H1 (cell line): Measurements from ENCODE around the gene CAPN1. TPM values are rescaled to one million over a fixed set of nuclear protein-coding genes. Genes with fewer than 3 reads are reported as not detected.

Experiments
- CTCF ChIA-PET: fragments of 300-600 bp; sonication (Branson Sonifier 250); formaldehyde crosslinking; loops from one replicate; lab custom pipeline; 2021; ENCODE audit not compliant: partially characterized antibody; lab: Charles Lee
- POLR2A ChIA-PET: fragments of 300-600 bp; sonication (Branson Sonifier 250); formaldehyde crosslinking; loops from one replicate; lab custom pipeline; 2021; ENCODE audit warnings: inconsistent platforms; ENCODE audit not compliant: partially characterized antibody; lab: Charles Lee
- DNase-seq, 2 experiments: peaks; one replicate each; pipeline versions ENCODE4 v3.0.0 to v3.0.0-alpha.2; 2010 to 2022; ENCODE audit warnings: low spot score in 2 of 2, low read depth in 1 of 2, mixed read lengths in 1 of 2
- FAIRE-seq: peaks from 2 replicates; lab custom pipeline; 2011; peaks lifted over from hg19 to GRCh38; lab: Jason Lieb, UNC
- H2AFZ ChIP-seq: 2 replicates; pipeline ENCODE4 v1.8.1; 2012; ENCODE audit warnings: low read length, inconsistent platforms
- H2AK5ac ChIP-seq: 2 replicates; pipeline ENCODE4 v1.6.1; 2013; ENCODE audit warnings: low read depth, low read length
- H2BK120ac ChIP-seq: replicated peaks from 2 replicates; pipeline ENCODE3; 2013; ENCODE audit warnings: low read depth, low read length, inconsistent platforms
- H2BK12ac ChIP-seq: 2 replicates; pipeline ENCODE4 v1.6.1; 2013; ENCODE audit warnings: low read depth, low read length
- H2BK15ac ChIP-seq: 2 replicates; pipeline ENCODE4 v1.6.1; 2013; ENCODE audit warnings: low read length
- H2BK20ac ChIP-seq: 2 replicates; pipeline ENCODE4 v1.6.1; 2013; ENCODE audit warnings: low read length
- H2BK5ac ChIP-seq: 2 replicates; pipeline ENCODE4 v1.6.1; 2013; ENCODE audit warnings: low read depth, low read length
- H3K14ac ChIP-seq: 2 replicates; pipeline ENCODE4 v1.6.1; 2013; ENCODE audit warnings: inconsistent platforms; ENCODE audit not compliant: insufficient read length
- H3K18ac ChIP-seq: 2 replicates; pipeline ENCODE4 v1.6.1; 2013; ENCODE audit warnings: low read length; ENCODE audit errors: extremely low read depth
- H3K23ac ChIP-seq: 2 replicates; pipeline ENCODE4 v1.6.1; 2013; ENCODE audit warnings: inconsistent platforms; ENCODE audit not compliant: insufficient read length
- H3K23me2 ChIP-seq: 2 replicates; pipeline ENCODE4 v1.6.1; 2013; ENCODE audit warnings: low read depth, low read length
- H3K27ac ChIP-seq: 2 replicates; pipeline ENCODE4 v1.6.1; 2011; ENCODE audit warnings: low read depth, low read length, inconsistent platforms
- H3K27me3 ChIP-seq, 4 experiments: replicated peaks in 1 of 4; 1 replicate in 1 of 4; 2 replicates in 3 of 4; pipeline versions ENCODE4 v1.6.1 to v1.8.1; 2011 to 2013; ENCODE audit warnings: low read length in 3 of 4, mild to moderate bottlenecking in 3 of 4, inconsistent platforms in 2 of 4, mixed read lengths in 2 of 4, moderate library complexity in 1 of 4; ENCODE audit not compliant: control insufficient read depth in 3 of 4, insufficient read depth in 3 of 4; ENCODE audit errors: extremely low read depth in 1 of 4
- H3K36me3 ChIP-seq, 4 experiments: 2 replicates each; pipeline versions ENCODE4 v1.6.1 to v1.8.1; 2011 to 2013; ENCODE audit warnings: mild to moderate bottlenecking in 4 of 4, low read length in 3 of 4, moderate library complexity in 2 of 4, control low read depth in 1 of 4, inconsistent platforms in 1 of 4; ENCODE audit not compliant: insufficient read depth in 4 of 4, control insufficient read depth in 2 of 4
- H3K4ac ChIP-seq: replicated peaks from 2 replicates; pipeline ENCODE3; 2013; ENCODE audit warnings: low read length, low read depth, mixed read lengths, inconsistent platforms; ENCODE audit not compliant: insufficient read length
- H3K4me1 ChIP-seq, 4 experiments: replicated peaks in 1 of 4; 1 replicate in 1 of 4; 2 replicates in 3 of 4; pipeline versions ENCODE4 v1.6.1 to v1.8.1; 2011 to 2013; ENCODE audit warnings: low read length in 3 of 4, inconsistent platforms in 2 of 4, mixed read lengths in 1 of 4; ENCODE audit not compliant: insufficient read depth in 4 of 4, control insufficient read depth in 3 of 4
- H3K4me2 ChIP-seq, 2 experiments: 2 replicates each; pipeline versions ENCODE4 v1.6.1 to v1.8.1; 2011 to 2013; ENCODE audit warnings: low read depth in 2 of 2, low read length in 2 of 2, control low read depth in 1 of 2, inconsistent platforms in 1 of 2, mild to moderate bottlenecking in 1 of 2; ENCODE audit not compliant: insufficient read depth in 1 of 2
- H3K4me3 ChIP-seq, 4 experiments: fragments of 200-600, 300-600 bp in 1 of 4; sonication (generic), shearing (Covaris generic), sonication (Bioruptor Twin) in 1 of 4; 2 replicates each; pipeline versions ENCODE4 v1.5.1 to v1.8.1; 2011 to 2016; ENCODE audit warnings: low read length in 4 of 4, low read depth in 3 of 4, control low read depth in 2 of 4, inconsistent platforms in 2 of 4, mild to moderate bottlenecking in 2 of 4, mixed read lengths in 1 of 4, moderate library complexity in 1 of 4; ENCODE audit not compliant: insufficient read depth in 2 of 4; ENCODE audit errors: extremely low read depth in 1 of 4
- H3K56ac ChIP-seq: replicated peaks from 2 replicates; pipeline ENCODE3; 2013; ENCODE audit warnings: low read depth, mild to moderate bottlenecking, mixed read lengths, low read length, inconsistent platforms; ENCODE audit not compliant: insufficient read length
- H3K79me1 ChIP-seq: 2 replicates; pipeline ENCODE4 v1.6.1; 2013; ENCODE audit warnings: low read depth, low read length, control low read depth
- H3K79me2 ChIP-seq, 2 experiments: 2 replicates each; pipeline versions ENCODE4 v1.6.1 to v1.8.1; 2012 to 2013; ENCODE audit warnings: low read length in 2 of 2, mild to moderate bottlenecking in 2 of 2, inconsistent platforms in 1 of 2; ENCODE audit not compliant: insufficient read depth in 2 of 2, control insufficient read depth in 1 of 2
- H3K9ac ChIP-seq, 4 experiments: replicated peaks in 1 of 4; 1 replicate in 1 of 4; 2 replicates in 3 of 4; pipeline versions ENCODE4 v1.6.1 to v1.8.1; 2011 to 2013; ENCODE audit warnings: low read depth in 3 of 4, low read length in 3 of 4, control low read depth in 2 of 4, mild to moderate bottlenecking in 2 of 4, moderate library complexity in 2 of 4, inconsistent platforms in 1 of 4; ENCODE audit errors: extremely low read depth in 1 of 4
- H3K9me3 ChIP-seq, 2 experiments: 2 replicates each; pipeline versions ENCODE4 v1.6.1 to v1.8.1; 2012 to 2013; ENCODE audit warnings: mild to moderate bottlenecking in 2 of 2, moderate library complexity in 2 of 2, control low read depth in 1 of 2, inconsistent platforms in 1 of 2, low read depth in 1 of 2, low read length in 1 of 2, mixed read lengths in 1 of 2; ENCODE audit not compliant: insufficient read depth in 2 of 2
- H4K20me1 ChIP-seq, 2 experiments: replicated peaks in 1 of 2; 2 replicates each; pipeline versions ENCODE3 to v1.8.1; 2011 to 2013; ENCODE audit warnings: inconsistent platforms in 2 of 2, low read length in 2 of 2, mild to moderate bottlenecking in 1 of 2; ENCODE audit not compliant: insufficient read depth in 2 of 2, control insufficient read depth in 1 of 2
- H4K5ac ChIP-seq: 2 replicates; pipeline ENCODE4 v1.6.1; 2013; ENCODE audit warnings: low read length, low read depth, mixed read lengths, inconsistent platforms; ENCODE audit not compliant: insufficient read length
- H4K8ac ChIP-seq: 2 replicates; pipeline ENCODE4 v1.8.0; 2013; ENCODE audit warnings: mild to moderate bottlenecking, moderate library complexity, low read length, inconsistent platforms; ENCODE audit not compliant: insufficient read depth; ENCODE audit errors: extremely low read depth
- H4K91ac ChIP-seq: replicated peaks from 2 replicates; pipeline ENCODE3; 2013; ENCODE audit warnings: low read length, mixed read lengths, inconsistent platforms; ENCODE audit not compliant: insufficient read length
- BRCA1 ChIP-seq: IDR thresholded peaks from 2 replicates; pipeline ENCODE4 v1.6.1; 2012; ENCODE audit warnings: low read depth, low read length, improper control_type of control experiment
- EP300 ChIP-seq, 2 experiments: IDR thresholded peaks; 1 replicate in 1 of 2; 2 replicates in 1 of 2; pipeline ENCODE4 v1.6.1; 2011 to 2012; ENCODE audit warnings: low read depth in 2 of 2, low read length in 2 of 2, mild to moderate bottlenecking in 2 of 2, borderline replicate concordance in 1 of 2, inconsistent platforms in 1 of 2, moderate library complexity in 1 of 2
- KDM5A ChIP-seq: fragments of 200-600 bp; IDR thresholded peaks from 2 replicates; pipeline ENCODE4 v1.7.1; 2012; ENCODE audit warnings: mild to moderate bottlenecking, low read length, inconsistent platforms, mixed read lengths
- NANOG ChIP-seq: IDR thresholded peaks from 2 replicates; pipeline ENCODE4 v1.6.1; 2011; ENCODE audit warnings: low read length, low read depth, mild to moderate bottlenecking, inconsistent platforms; ENCODE audit not compliant: insufficient read depth, poor library complexity, severe bottlenecking
- NRF1 ChIP-seq: IDR thresholded peaks from 2 replicates; pipeline ENCODE4 v1.6.1; 2011; ENCODE audit warnings: mild to moderate bottlenecking, low read depth, low read length, improper control_type of control experiment
- SIN3A ChIP-seq, 2 experiments: IDR thresholded peaks in 1 of 2; conservative IDR thresholded peaks in 1 of 2; 2 replicates each; pipeline ENCODE4 v1.6.1; 2011 to 2012; ENCODE audit warnings: low read length in 2 of 2, improper control_type of control experiment in 1 of 2, low read depth in 1 of 2, mild to moderate bottlenecking in 1 of 2
- WGBS, 2 experiments: shearing (Covaris generic) in 1 of 2; methylation state at CpG; one replicate each; pipeline versions ENCODE4 v1.1.6 to v1.1.7; 2013 to 2015; ENCODE audit warnings: low lambda C conversion rate in 2 of 2, mixed read lengths in 2 of 2, inconsistent platforms in 1 of 2, low coverage in 1 of 2, missing lambda C conversion rate in 1 of 2; ENCODE audit not compliant: insufficient replicate concordance in 2 of 2, insufficient coverage in 1 of 2, insufficient read length in 1 of 2; ENCODE audit errors: extremely low coverage in 1 of 2, missing lambda C conversion rate in 1 of 2; 5-methylcytosine and 5-hydroxymethylcytosine counted together
- polyA plus RNA-seq, 7 experiments: library from polyadenylated mRNA; depleted of rRNA in 3 of 7; stranded (reverse) in 5 of 7; unstranded in 2 of 7; fragments of >200 nt in 5 of 7; fragments of 200-250 nt in 2 of 7; gene quantifications; 1 replicate in 5 of 7; 2 replicates in 1 of 7; 4 replicates in 1 of 7; pipeline versions ENCODE4 v1.2.1 to v1.2.3, GENCODE V29; 2011 to 2013; ENCODE audit warnings: missing spikeins in 2 of 7, mixed read lengths in 2 of 7
- total RNA-seq: library from RNA; stranded (reverse); fragmentation: NEBNext Ultra II Directional; extraction: Animal tissue kit (Norgen Biotek cat#: 25700); gene quantifications from 2 replicates; pipeline ENCODE4 v1.2.1, GENCODE V29; 2021
- TF ChIP-seq, protein P1 (sequence below): IDR thresholded peaks from 2 replicates; pipeline ENCODE4 v1.6.1; 2011; ENCODE audit warnings: low read depth, mild to moderate bottlenecking, low read length; ENCODE audit not compliant: insufficient read depth

The CAPN1 gene
- total and polyA plus RNA-seq, 2 of the 8 experiments (the other 6 are each of a cell fraction or from before 2014, with no cell fraction given) = 194 to 233 TPM

DNA sequence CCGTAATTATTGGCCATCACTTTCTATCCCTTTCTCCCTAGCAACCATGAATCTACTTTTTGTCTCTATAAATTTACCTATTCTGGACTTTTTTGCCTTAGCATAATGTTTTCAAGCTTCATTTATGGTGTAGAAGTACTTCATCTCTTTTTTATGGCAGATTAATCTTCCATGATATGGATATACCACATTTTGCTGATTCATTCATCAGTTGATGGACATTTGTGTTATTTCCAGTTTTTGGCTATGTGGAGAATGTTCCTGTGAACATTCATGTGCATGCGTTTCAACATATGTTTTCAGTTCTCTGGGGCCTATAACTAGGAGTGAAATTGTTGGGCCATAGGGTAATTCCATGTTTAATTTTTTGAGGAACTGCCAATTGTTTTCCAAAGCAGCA lies 12.8 kb downstream of the CAPN1 start:
- Histone ChIP-seq H2AK5ac (no peak overlapping the region), H4K5ac (no peak overlapping the region), H2BK5ac (no peak overlapping the region), H3K27ac (no peak overlapping the region), H3K36me3 (peaks cover 10 to 82% (median 34%) of the 10 kb centered on the region in 4 experiments; a peak in 7 of 8 replicates), H3K18ac (no peak overlapping the region), H2AFZ (no peak overlapping the region), H3K4me2 (no peak overlapping the region), H3K9ac (no peak overlapping the region), H3K23me2 (no peaks in the 10 kb centered on the region), H2BK12ac (no peak overlapping the region), H2BK120ac (no peak overlapping the region), H3K14ac (no peak overlapping the region), H3K79me1 (0 out of 2 replicates have a peak, but pooled peaks cover 2% of the 10 kb centered on the region), H3K9me3 (no peaks in the 10 kb centered on the region), H3K27me3 (no peaks in the 10 kb centered on the region), H2BK20ac (no peak overlapping the region), H4K91ac (no peak overlapping the region), H4K20me1 (peaks cover 0 to 2% of the 10 kb centered on the region in 2 experiments), H3K56ac (no peak overlapping the region), H4K8ac (no peak overlapping the region), H3K79me2 (no peaks in the 10 kb centered on the region; a peak in 2 of 4 replicates), H3K23ac (no peak overlapping the region), H3K4me1 (no peaks in the 10 kb centered on the region), H3K4me3 (no peak overlapping the region), H3K4ac (no peak overlapping the region), H2BK15ac (no peak overlapping the region)
- WGBS, 2 experiments = 95% methylated on average over 2 of the region's 2 CpGs; no CpG with 5 or more reads in 1 of the 2 experiments
- ChIA-PET CTCF (interaction anchor here (1.2 kb wide), 1 partner anchor 9 kb away, joined by 3 read pairs; no protein-coding TSS in a partner anchor), POLR2A (interaction anchor here (1.1 kb wide), 1 partner anchor 15 kb away, joined by 5 read pairs; no protein-coding TSS in a partner anchor)
- DNase-seq = no peak
- no peak for FAIRE-seq
- TF ChIP-seq, protein P1, sequence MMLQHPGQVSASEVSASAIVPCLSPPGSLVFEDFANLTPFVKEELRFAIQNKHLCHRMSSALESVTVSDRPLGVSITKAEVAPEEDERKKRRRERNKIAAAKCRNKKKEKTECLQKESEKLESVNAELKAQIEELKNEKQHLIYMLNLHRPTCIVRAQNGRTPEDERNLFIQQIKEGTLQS = no peak
- TF ChIP-seq BRCA1 (no peak), NRF1 (no peak), SIN3A (conservative IDR thresholded peaks at IDR 0.05 in 1 of 2, IDR thresholded peaks at IDR 0.05 in 1 of 2; ENCODE audit: low read depth in 1 of 2, low read length in 2 of 2) (no peak), EP300 (IDR thresholded peaks at IDR 0.05; ENCODE audit: borderline replicate concordance in 1 of 2, low read depth in 2 of 2, low read length in 2 of 2) (no peak), KDM5A (no peak), NANOG (no peak)
- TF ChIP-seq, all 59 proteins: peak for 0
